Skeletal muscle satellite cell (primary cell): ENCODE data around the gene MFSD6L.

Experiments used
- H3K27me3 ChIP-seq: 2 replicates; pipeline ENCODE4 v1.7.0; 2013; ENCODE audit warnings: low read length; ENCODE audit not compliant: control insufficient read depth, insufficient read depth
- H3K36me3 ChIP-seq: 2 replicates; pipeline ENCODE4 v1.7.0; 2013; ENCODE audit warnings: mild to moderate bottlenecking, control low read depth, low read length; ENCODE audit not compliant: insufficient read depth
- H3K4me1 ChIP-seq: 2 replicates; pipeline ENCODE4 v1.7.0; 2013; ENCODE audit warnings: low read length; ENCODE audit not compliant: control insufficient read depth, insufficient read depth
- H3K4me2 ChIP-seq: 2 replicates; pipeline ENCODE4 v1.7.0; 2013; ENCODE audit warnings: mild to moderate bottlenecking, low read length
- H3K4me3 ChIP-seq: 2 replicates; pipeline ENCODE4 v1.7.0; 2013; ENCODE audit warnings: low read length
- H3K9ac ChIP-seq: 2 replicates; pipeline ENCODE4 v1.7.0; 2013; ENCODE audit warnings: mild to moderate bottlenecking, low read depth, low read length, moderate library complexity
- H3K9me3 ChIP-seq: replicated peaks from 2 replicates; pipeline ENCODE4 v1.7.0; 2013; ENCODE audit warnings: mild to moderate bottlenecking, control low read depth, low read length

MFSD6L gene

DNA sequence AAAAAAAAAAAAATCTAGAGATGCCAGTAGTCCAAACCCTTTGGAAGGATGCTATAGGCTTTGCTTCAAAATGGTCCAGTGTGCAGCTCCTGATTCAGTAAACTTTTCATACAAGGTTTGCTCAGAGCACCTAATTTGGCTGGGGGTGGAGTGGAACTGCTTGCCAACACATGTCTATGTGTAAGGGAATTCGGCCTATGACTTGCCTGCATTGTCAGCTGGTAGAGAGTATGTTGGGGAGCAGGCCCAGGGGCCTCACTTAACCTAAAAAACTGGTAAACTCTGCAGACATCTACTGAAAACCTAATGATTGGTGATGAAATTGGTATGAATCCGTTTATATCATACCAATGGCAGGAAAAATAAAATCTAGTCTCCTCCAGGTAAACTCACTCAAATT, 1.5 kb upstream of the MFSD6L start:
- Histone ChIP-seq H3K4me1 (no peaks in the 10 kb centered on the region), H3K9me3 (no peaks in the 10 kb centered on the region), H3K36me3 (no peaks in the 10 kb centered on the region), H3K4me3 (no peak overlapping the region), H3K9ac (no peak overlapping the region), H3K4me2 (no peak overlapping the region), H3K27me3 (peaks cover 7% of the 10 kb centered on the region)

DNA sequence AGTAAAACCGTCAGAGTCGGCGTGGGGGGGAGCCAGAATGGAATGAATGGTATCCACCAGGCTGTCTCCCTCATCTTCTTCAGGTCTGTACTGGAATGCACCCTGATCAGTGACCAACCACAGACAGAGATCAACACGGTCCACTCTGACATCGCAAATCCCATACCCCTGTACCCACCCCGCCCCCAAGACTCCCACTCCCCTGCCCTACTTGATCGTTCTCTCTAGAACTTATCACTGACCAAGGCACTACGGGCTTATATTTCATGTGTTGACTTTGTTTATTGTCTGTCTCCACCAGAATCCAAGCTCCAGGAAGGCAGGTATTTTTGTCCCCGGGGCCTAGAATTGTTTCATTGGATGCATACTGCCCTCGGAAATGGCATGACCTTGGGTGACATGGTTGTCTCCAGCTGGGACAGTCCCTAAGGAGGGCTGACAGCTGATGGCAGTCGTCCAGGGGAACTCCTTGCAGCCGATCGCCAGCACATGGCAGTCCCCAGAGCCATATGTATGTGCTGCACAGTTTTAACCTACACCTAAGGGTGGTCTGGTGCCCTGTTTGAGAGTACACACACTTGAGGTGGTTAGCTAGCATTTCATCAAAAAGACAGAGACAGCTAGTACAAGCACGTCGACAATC, 526 bp upstream of the MFSD6L start:
- Histone ChIP-seq H3K36me3 (no peaks in the 10 kb centered on the region), H3K4me1 (no peaks in the 10 kb centered on the region), H3K4me2 (no peak overlapping the region), H3K27me3 (peaks cover 7% of the 10 kb centered on the region), H3K9me3 (no peaks in the 10 kb centered on the region), H3K9ac (no peak overlapping the region), H3K4me3 (no peak overlapping the region)

DNA sequence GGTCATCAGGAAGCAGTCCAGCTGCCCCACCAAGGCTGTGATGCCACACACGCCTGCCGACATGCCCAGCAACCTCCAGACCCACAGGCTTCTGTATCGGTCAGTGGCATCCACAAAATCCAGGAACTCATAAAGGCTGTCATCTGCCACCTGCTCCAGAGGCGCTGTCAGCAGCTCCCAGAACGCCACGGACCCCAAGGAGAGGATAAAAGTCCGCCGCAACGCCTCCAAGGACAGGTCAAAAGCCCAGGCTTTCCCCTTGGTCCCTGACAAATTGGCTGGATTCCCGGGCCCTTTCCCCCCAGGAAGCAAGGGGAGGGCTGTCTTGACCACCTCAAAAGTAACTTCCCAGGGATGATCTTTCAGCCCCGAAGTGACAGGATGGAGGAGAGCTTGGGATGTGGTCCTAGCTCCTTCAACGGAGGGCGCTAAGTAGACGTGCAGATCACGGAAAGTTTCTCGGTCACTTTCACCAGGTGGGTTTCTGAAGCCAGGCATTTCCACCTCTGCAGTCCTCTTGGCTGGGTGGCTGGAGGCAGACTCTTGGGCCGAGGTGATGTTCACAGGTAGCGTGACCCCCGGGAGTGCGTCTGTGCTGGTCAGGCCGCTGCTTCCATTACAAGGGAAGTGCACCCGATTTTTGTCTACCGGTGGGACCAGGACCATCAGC, 854 bp downstream of the MFSD6L start:
- H3K9me3 ChIP-seq: no peaks in the 10 kb centered on the region
- no peak overlapping the region for H3K4me2 ChIP-seq
- no peaks in the 10 kb centered on the region for H3K36me3 ChIP-seq
- no peak overlapping the region for H3K4me3 ChIP-seq
- H3K9ac ChIP-seq: no peak overlapping the region
- peaks cover 7% of the 10 kb centered on the region for H3K27me3 ChIP-seq
- no peaks in the 10 kb centered on the region for H3K4me1 ChIP-seq

DNA sequence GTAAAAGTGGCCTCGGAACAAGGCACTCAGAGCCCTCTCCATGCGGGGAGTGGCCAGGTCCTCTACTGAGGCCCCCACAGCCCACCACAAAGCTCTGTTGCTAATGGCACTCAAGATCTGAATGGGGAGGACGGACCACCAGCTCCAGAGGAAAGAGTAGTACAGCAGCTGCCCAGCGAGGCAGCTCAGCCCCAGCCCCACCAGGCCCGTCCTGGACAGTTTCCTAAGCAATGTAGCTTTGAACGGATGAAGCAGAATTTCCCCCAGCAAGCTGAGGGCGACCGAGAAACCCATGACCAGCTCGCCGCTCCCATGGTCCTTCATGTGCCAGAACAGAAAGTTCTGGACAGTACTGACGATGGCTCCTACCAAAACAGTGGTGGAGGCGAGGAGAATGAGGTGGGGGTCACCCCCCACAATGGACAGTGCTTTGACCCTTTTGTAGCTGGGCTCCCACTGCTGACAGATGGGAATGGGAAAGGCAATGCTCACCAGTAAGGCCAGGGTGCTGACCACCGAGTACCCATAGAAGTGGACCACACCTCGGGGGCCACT, 1.5 kb downstream of the MFSD6L start:
- H3K4me1 ChIP-seq: no peaks in the 10 kb centered on the region
- H3K36me3 ChIP-seq: no peaks in the 10 kb centered on the region
- H3K9me3 ChIP-seq: no peaks in the 10 kb centered on the region
- H3K9ac ChIP-seq: no peak overlapping the region
- H3K27me3 ChIP-seq: peaks cover 7% of the 10 kb centered on the region
- no peak overlapping the region for H3K4me2 ChIP-seq
- H3K4me3 ChIP-seq: no peak overlapping the region

DNA sequence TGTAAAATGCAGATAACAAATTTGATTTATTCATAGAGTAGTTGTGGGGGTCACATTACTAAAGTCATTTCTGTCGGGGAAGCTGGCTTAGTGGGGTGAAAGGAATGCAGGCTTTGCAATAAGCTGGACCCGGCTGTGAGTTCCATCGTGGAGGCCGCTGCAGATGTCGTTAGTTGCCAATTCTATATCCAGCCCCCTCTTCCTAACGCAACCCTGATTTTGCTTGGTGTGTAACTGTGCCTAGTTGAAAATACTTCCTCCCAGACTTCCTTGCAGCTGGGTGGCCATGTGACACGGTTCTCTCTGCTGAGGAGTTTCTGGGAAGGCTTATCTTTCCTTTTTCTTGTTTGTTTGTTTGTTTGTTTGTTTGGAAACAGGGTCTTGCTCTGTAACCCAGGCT, 4.5 kb downstream of the MFSD6L start:
- no peak overlapping the region for H3K9ac ChIP-seq
- H3K36me3 ChIP-seq: no peaks in the 10 kb centered on the region
- no peak overlapping the region for H3K4me3 ChIP-seq
- H3K4me2 ChIP-seq: no peak overlapping the region
- H3K9me3 ChIP-seq: peaks cover 4% of the 10 kb centered on the region
- H3K27me3 ChIP-seq: peaks cover 4% of the 10 kb centered on the region
- H3K4me1 ChIP-seq: no peaks in the 10 kb centered on the region

DNA sequence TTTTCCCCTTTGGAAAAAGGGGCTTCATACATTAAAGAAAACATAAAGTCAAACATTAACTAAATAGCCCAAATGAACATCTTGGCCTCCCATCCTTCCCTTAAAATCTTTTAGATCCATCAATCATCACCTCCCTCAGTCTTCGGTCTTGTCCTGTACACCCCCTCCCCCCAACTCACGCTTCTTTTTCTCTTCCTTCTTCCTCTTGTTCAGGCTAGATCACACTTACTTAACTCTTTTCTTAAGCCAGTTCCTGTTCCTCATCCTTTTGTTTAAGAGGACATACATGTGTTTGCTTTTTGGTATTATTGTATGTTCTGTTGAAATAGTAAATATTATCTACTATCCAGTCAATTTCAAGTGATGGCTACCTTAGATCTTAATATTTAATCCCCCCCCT, 5.5 kb downstream of the MFSD6L start:
- H3K4me2 ChIP-seq: no peak overlapping the region
- no peak overlapping the region for H3K4me3 ChIP-seq
- H3K4me1 ChIP-seq: no peaks in the 10 kb centered on the region
- peaks cover 4% of the 10 kb centered on the region for H3K27me3 ChIP-seq
- H3K9me3 ChIP-seq: peaks cover 4% of the 10 kb centered on the region
- H3K9ac ChIP-seq: no peak overlapping the region
- no peaks in the 10 kb centered on the region for H3K36me3 ChIP-seq

DNA sequence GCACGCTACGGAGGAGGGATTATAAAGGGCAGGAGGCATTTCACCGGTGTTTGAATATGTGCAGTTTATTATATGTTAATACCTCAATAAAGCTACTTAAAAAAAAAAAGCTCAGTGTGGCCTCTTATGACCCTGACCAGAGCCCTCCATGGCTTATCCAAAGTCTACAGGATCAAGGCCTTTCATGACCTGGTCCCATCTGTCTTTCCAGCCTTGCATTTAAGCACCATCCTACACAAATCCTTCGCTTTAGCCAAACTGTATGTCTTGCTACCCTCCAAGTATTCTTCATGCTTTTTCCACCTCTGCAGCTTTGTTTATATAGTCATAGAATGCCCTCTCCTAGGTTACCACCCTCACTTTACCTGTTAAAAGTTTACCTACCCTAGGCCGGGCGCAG, 6.5 kb downstream of the MFSD6L start:
- Histone ChIP-seq H3K27me3 (no peaks in the 10 kb centered on the region), H3K4me1 (no peaks in the 10 kb centered on the region), H3K4me3 (no peak overlapping the region), H3K9ac (no peak overlapping the region), H3K4me2 (no peak overlapping the region), H3K36me3 (no peaks in the 10 kb centered on the region), H3K9me3 (peaks cover 4% of the 10 kb centered on the region)

DNA sequence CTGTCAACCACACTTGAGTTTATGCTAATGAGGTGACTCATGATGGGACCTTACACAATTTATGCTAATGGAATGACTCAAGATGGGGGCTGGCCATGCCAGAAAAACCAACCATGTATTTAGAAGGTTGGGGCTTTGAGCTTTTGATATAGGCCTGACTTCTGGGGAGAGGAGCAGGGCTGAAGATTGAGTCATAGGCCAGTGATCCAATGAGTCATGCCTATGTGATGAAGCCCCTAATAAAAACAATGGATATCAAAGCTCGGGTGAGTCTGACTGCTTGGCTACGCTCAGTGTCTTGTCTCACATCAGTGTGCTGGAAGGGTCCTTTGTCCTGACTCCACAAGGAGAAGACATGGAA, 7.3 kb downstream of the MFSD6L start:
- no peaks in the 10 kb centered on the region for H3K36me3 ChIP-seq
- H3K9ac ChIP-seq: no peak overlapping the region
- no peaks in the 10 kb centered on the region for H3K4me1 ChIP-seq
- H3K9me3 ChIP-seq: peaks cover 4% of the 10 kb centered on the region
- no peak overlapping the region for H3K4me3 ChIP-seq
- H3K4me2 ChIP-seq: no peak overlapping the region
- H3K27me3 ChIP-seq: no peaks in the 10 kb centered on the region

DNA sequence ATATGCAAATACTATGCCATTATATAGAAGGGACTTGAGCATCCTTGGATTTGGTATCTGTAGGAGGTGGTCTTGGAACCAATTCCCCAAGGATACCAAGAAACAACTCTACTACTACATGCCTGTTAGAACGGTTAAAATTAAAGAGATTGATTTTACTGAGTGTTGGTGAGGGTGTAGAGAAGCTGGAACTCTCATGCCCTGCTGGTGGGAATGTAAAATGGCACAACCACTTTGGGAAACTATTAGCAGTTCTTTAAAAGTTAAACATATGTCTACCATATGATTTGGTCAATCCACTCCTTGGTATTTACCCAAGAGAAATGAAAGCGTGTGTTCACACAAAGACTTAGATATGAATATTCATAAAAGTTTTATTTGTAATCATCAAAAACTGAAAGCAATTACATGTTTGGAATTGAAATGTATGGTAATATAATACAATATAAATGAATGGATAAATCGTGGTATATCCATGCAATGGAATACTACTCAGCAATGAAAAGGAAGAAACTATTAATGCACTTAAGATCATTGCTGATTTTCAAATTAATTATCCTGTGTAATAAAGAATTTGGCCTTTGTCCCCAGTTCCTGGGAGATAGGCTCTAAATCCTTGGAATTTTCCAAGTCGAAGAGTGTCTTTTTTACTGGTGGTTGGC, 7.8 kb downstream of the MFSD6L start:
- no peaks in the 10 kb centered on the region for H3K4me1 ChIP-seq
- H3K4me3 ChIP-seq: no peak overlapping the region
- H3K4me2 ChIP-seq: no peak overlapping the region
- H3K27me3 ChIP-seq: no peaks in the 10 kb centered on the region
- no peaks in the 10 kb centered on the region for H3K36me3 ChIP-seq
- H3K9me3 ChIP-seq: peaks cover 4% of the 10 kb centered on the region
- H3K9ac ChIP-seq: no peak overlapping the region

DNA sequence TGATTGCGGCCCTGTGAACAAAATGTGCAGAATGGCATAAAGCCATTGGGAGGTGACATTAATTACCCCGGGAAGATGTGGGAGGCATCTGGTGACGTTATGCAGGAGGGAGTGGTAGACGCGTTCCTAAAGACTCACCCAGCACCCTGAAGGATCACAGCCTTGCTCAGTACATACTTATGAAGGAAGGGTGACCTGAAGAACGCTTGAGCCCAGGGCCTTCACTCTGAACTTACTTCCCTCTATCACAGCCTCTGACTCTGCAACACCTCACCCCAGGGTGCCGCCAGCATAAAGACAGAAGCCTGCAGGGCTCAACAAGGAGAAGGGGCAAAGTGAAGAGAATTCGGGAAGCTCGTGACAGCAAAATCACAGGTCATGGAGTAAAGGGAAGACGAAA, 9.4 kb downstream of the MFSD6L start:
- Histone ChIP-seq H3K4me2 (no peak overlapping the region), H3K4me3 (no peak overlapping the region), H3K9ac (no peak overlapping the region), H3K27me3 (no peaks in the 10 kb centered on the region), H3K36me3 (no peaks in the 10 kb centered on the region), H3K4me1 (no peaks in the 10 kb centered on the region), H3K9me3 (peaks cover 4% of the 10 kb centered on the region)

DNA sequence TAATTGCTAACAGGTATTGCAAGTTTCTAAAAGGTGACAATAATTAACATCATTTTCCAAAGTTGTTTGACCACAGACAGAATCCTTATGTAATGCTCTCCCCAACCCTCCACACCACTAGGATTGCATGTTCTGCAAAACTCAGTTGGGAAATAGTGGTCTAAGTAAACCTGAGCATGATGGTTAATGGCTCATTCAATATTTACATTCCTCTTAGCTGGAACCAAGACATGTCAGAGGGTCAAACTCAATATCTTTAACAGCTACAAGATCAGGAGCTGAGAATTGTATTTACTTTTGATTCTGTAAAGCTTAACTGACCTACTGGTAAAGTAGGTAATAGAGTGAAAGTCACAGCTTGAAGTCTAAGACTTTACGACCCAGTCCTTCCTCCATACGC, 10.2 kb downstream of the MFSD6L start:
- H3K9ac ChIP-seq: no peak overlapping the region
- no peaks in the 10 kb centered on the region for H3K4me1 ChIP-seq
- no peak overlapping the region for H3K4me3 ChIP-seq
- peaks cover 4% of the 10 kb centered on the region for H3K9me3 ChIP-seq
- H3K36me3 ChIP-seq: no peaks in the 10 kb centered on the region
- H3K27me3 ChIP-seq: no peaks in the 10 kb centered on the region
- H3K4me2 ChIP-seq: no peak overlapping the region
